HFF-Myc (cell line): Measurements from ENCODE around the gene BRIX1.

Source experiments
- DNase-seq: peaks from one replicate; pipeline ENCODE4 v3.0.0-alpha.2; 2011; ENCODE audit warnings: low read depth; ENCODE audit errors: extremely low read depth
- H3K4me3 ChIP-seq: replicated peaks from 2 replicates; pipeline ENCODE4 v1.5.1; 2011; ENCODE audit warnings: low read depth, mild to moderate bottlenecking, control low read depth, low read length
- CTCF ChIP-seq: IDR thresholded peaks from 2 replicates; pipeline ENCODE4 v1.5.1; 2012; ENCODE audit warnings: mild to moderate bottlenecking, low read depth, low read length, control low read depth; ENCODE audit errors: missing control alignments

BRIX1 gene

DNA sequence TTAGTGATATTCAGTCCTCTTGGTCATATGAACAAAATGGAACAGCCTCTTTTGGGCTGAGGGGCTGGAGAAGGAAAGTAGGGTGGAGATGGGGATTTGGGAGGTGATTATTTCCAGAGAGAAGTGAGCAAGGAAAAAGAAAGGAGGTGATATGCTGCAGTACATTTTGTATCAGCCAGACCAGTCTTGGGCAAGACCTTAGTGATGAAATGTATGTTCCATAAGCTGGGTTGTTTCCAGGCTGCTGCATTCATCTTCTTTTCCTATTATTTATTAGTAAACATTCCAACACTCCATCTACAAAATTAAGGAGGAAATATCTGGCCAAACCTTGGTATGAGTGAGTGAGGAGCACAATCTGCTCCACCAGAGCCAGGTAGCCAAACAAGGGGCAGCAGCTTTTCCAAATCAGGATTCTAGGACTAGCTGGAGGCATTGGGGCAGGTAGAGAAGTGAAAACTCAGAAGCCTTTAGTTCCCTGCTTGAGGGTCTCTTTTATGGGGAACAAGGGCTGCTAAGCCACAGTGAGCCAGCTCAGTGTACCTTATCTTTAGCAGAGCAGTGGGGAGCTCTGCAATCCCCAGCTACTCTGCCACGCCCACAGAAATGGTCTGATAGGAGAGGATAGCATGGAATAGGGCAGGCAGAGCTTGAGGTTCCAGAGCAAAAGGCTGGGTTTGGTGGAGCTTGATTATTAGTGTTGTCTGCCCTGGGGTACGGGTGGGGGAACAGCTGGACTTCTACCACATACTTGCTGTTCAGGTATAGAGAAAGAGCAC lies 19.7 kb upstream of the BRIX1 start:
- TF ChIP-seq CTCF: no peak
- H3K4me3 ChIP-seq: no peak overlapping the region
- DNase-seq: no peak

DNA sequence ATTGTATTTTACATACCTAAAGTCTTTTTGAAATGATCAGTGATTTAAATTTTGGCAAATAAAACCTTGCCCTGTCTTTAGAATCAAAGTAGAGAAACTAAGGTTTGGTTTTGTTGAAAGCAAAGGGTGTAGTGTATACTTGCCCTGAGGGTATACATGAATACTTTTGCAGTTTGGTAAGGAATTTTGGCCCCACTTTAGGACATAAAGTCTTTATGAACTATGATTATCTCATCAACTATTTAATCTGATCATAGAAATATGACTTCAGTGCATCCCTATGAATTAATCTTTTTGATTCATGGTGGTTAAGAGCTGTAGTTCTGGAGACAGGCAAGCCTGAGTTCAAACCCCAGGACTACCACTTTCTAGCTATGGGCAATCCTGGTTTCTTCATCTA lies 17.9 kb upstream of the BRIX1 start:
- TF ChIP-seq CTCF: no peak
- no peak for DNase-seq
- no peak overlapping the region for H3K4me3 ChIP-seq

DNA sequence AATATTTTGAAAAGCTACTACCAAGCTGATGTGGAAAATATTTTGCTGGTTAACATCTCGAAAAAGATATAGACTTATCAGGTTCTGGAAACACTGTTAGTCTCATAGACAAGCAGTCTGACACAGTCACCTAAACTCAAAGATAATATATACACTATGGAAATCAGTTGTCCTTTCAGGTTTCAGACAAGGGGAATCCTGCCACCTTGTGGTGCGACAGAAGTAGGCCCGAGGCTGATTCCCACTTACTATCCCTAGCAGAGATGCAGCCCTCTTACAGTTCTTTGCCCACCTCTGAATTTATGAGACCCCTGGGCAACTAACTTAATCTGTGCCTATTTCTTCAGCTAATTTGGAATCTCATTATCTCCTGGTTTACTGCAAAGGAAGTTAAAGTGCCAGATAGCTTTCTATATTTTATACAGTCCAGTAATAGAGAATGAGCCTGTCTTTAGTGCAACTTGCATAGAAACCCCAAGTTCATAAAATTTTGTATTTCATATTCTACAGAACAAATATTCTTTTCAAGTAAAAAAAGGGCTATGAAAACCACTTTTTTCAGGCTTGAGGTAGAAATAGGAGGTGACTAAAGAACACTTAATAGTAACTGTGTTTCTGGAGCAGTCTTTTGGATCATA lies 17.1 kb upstream of the BRIX1 start:
- DNase-seq: peak; percentile 43
- TF ChIP-seq CTCF: peak; percentile 91
- no peak overlapping the region for H3K4me3 ChIP-seq

- no peak overlapping the region for H3K4me3 ChIP-seq
- DNase-seq: no peak
- no peak for TF ChIP-seq CTCF
Observed at GRCh38 chr5:34899066-34899465, 16.4 kb upstream of the BRIX1 start.

- no peak for DNase-seq
- no peak overlapping the region for H3K4me3 ChIP-seq
Observed at GRCh38 chr5:34900652-34901051, 14.9 kb upstream of the BRIX1 start.

DNA sequence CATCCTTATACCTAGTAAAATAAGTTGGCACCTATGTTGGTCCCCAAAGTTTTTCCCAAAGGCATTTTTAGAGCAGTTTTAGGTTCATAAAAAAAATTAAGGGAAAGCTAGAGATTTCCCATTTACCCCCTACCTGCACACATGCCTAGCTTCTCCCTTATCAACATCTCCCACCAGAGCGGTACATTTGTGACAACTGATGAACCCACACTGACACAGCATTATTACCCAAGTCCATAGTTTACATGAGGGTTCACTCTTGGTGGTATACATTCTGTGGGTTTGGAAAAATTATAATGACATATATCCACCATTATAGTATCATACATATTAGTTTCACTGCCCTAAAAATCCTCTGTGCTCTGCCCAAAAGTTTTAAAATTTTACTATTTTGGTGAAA lies 12.3 kb upstream of the BRIX1 start:
- H3K4me3 ChIP-seq: no peak overlapping the region
- no peak for TF ChIP-seq CTCF
- no peak for DNase-seq

More at GRCh38 chr5:34900652-34901051, 14.9 kb upstream of the BRIX1 start:
- no peak for TF ChIP-seq CTCF
